H1 (cell line): ENCODE data around the gene COX6A1. TPM values are rescaled to one million over a fixed set of nuclear protein-coding genes. Genes with fewer than 3 reads are reported as not detected.

Experiments used
- CTCF ChIA-PET: fragments of 300-600 bp; sonication (Branson Sonifier 250); formaldehyde crosslinking; loops from one replicate; lab custom pipeline; 2021; ENCODE audit not compliant: partially characterized antibody; lab: Charles Lee
- POLR2A ChIA-PET: fragments of 300-600 bp; sonication (Branson Sonifier 250); formaldehyde crosslinking; loops from one replicate; lab custom pipeline; 2021; ENCODE audit warnings: inconsistent platforms; ENCODE audit not compliant: partially characterized antibody; lab: Charles Lee
- DNase-seq, 2 experiments: peaks; one replicate each; pipeline versions ENCODE4 v3.0.0 to v3.0.0-alpha.2; 2010 to 2022; ENCODE audit warnings: low spot score in 2 of 2, low read depth in 1 of 2, mixed read lengths in 1 of 2
- FAIRE-seq: peaks from 2 replicates; lab custom pipeline; 2011; peaks lifted over from hg19 to GRCh38; lab: Jason Lieb, UNC
- H2AFZ ChIP-seq: 2 replicates; pipeline ENCODE4 v1.8.1; 2012; ENCODE audit warnings: low read length, inconsistent platforms
- H2AK5ac ChIP-seq: 2 replicates; pipeline ENCODE4 v1.6.1; 2013; ENCODE audit warnings: low read depth, low read length
- H2BK120ac ChIP-seq: replicated peaks from 2 replicates; pipeline ENCODE3; 2013; ENCODE audit warnings: low read depth, low read length, inconsistent platforms
- H2BK12ac ChIP-seq: 2 replicates; pipeline ENCODE4 v1.6.1; 2013; ENCODE audit warnings: low read depth, low read length
- H2BK15ac ChIP-seq: 2 replicates; pipeline ENCODE4 v1.6.1; 2013; ENCODE audit warnings: low read length
- H2BK20ac ChIP-seq: 2 replicates; pipeline ENCODE4 v1.6.1; 2013; ENCODE audit warnings: low read length
- H2BK5ac ChIP-seq: 2 replicates; pipeline ENCODE4 v1.6.1; 2013; ENCODE audit warnings: low read depth, low read length
- H3K14ac ChIP-seq: 2 replicates; pipeline ENCODE4 v1.6.1; 2013; ENCODE audit warnings: inconsistent platforms; ENCODE audit not compliant: insufficient read length
- H3K18ac ChIP-seq: 2 replicates; pipeline ENCODE4 v1.6.1; 2013; ENCODE audit warnings: low read length; ENCODE audit errors: extremely low read depth
- H3K23ac ChIP-seq: 2 replicates; pipeline ENCODE4 v1.6.1; 2013; ENCODE audit warnings: inconsistent platforms; ENCODE audit not compliant: insufficient read length
- H3K23me2 ChIP-seq: 2 replicates; pipeline ENCODE4 v1.6.1; 2013; ENCODE audit warnings: low read depth, low read length
- H3K27ac ChIP-seq: 2 replicates; pipeline ENCODE4 v1.6.1; 2011; ENCODE audit warnings: low read depth, low read length, inconsistent platforms
- H3K27me3 ChIP-seq, 4 experiments: replicated peaks in 1 of 4; 1 replicate in 1 of 4; 2 replicates in 3 of 4; pipeline versions ENCODE4 v1.6.1 to v1.8.1; 2011 to 2013; ENCODE audit warnings: low read length in 3 of 4, mild to moderate bottlenecking in 3 of 4, inconsistent platforms in 2 of 4, mixed read lengths in 2 of 4, moderate library complexity in 1 of 4; ENCODE audit not compliant: control insufficient read depth in 3 of 4, insufficient read depth in 3 of 4; ENCODE audit errors: extremely low read depth in 1 of 4
- H3K36me3 ChIP-seq, 4 experiments: 2 replicates each; pipeline versions ENCODE4 v1.6.1 to v1.8.1; 2011 to 2013; ENCODE audit warnings: mild to moderate bottlenecking in 4 of 4, low read length in 3 of 4, moderate library complexity in 2 of 4, control low read depth in 1 of 4, inconsistent platforms in 1 of 4; ENCODE audit not compliant: insufficient read depth in 4 of 4, control insufficient read depth in 2 of 4
- H3K4ac ChIP-seq: replicated peaks from 2 replicates; pipeline ENCODE3; 2013; ENCODE audit warnings: low read length, low read depth, mixed read lengths, inconsistent platforms; ENCODE audit not compliant: insufficient read length
- H3K4me1 ChIP-seq, 4 experiments: replicated peaks in 1 of 4; 1 replicate in 1 of 4; 2 replicates in 3 of 4; pipeline versions ENCODE4 v1.6.1 to v1.8.1; 2011 to 2013; ENCODE audit warnings: low read length in 3 of 4, inconsistent platforms in 2 of 4, mixed read lengths in 1 of 4; ENCODE audit not compliant: insufficient read depth in 4 of 4, control insufficient read depth in 3 of 4
- H3K4me2 ChIP-seq, 2 experiments: 2 replicates each; pipeline versions ENCODE4 v1.6.1 to v1.8.1; 2011 to 2013; ENCODE audit warnings: low read depth in 2 of 2, low read length in 2 of 2, control low read depth in 1 of 2, inconsistent platforms in 1 of 2, mild to moderate bottlenecking in 1 of 2; ENCODE audit not compliant: insufficient read depth in 1 of 2
- H3K4me3 ChIP-seq, 4 experiments: fragments of 200-600, 300-600 bp in 1 of 4; sonication (generic), shearing (Covaris generic), sonication (Bioruptor Twin) in 1 of 4; 2 replicates each; pipeline versions ENCODE4 v1.5.1 to v1.8.1; 2011 to 2016; ENCODE audit warnings: low read length in 4 of 4, low read depth in 3 of 4, control low read depth in 2 of 4, inconsistent platforms in 2 of 4, mild to moderate bottlenecking in 2 of 4, mixed read lengths in 1 of 4, moderate library complexity in 1 of 4; ENCODE audit not compliant: insufficient read depth in 2 of 4; ENCODE audit errors: extremely low read depth in 1 of 4
- H3K56ac ChIP-seq: replicated peaks from 2 replicates; pipeline ENCODE3; 2013; ENCODE audit warnings: low read depth, mild to moderate bottlenecking, mixed read lengths, low read length, inconsistent platforms; ENCODE audit not compliant: insufficient read length
- H3K79me1 ChIP-seq: 2 replicates; pipeline ENCODE4 v1.6.1; 2013; ENCODE audit warnings: low read depth, low read length, control low read depth
- H3K79me2 ChIP-seq, 2 experiments: 2 replicates each; pipeline versions ENCODE4 v1.6.1 to v1.8.1; 2012 to 2013; ENCODE audit warnings: low read length in 2 of 2, mild to moderate bottlenecking in 2 of 2, inconsistent platforms in 1 of 2; ENCODE audit not compliant: insufficient read depth in 2 of 2, control insufficient read depth in 1 of 2
- H3K9ac ChIP-seq, 4 experiments: replicated peaks in 1 of 4; 1 replicate in 1 of 4; 2 replicates in 3 of 4; pipeline versions ENCODE4 v1.6.1 to v1.8.1; 2011 to 2013; ENCODE audit warnings: low read depth in 3 of 4, low read length in 3 of 4, control low read depth in 2 of 4, mild to moderate bottlenecking in 2 of 4, moderate library complexity in 2 of 4, inconsistent platforms in 1 of 4; ENCODE audit errors: extremely low read depth in 1 of 4
- H3K9me3 ChIP-seq, 2 experiments: 2 replicates each; pipeline versions ENCODE4 v1.6.1 to v1.8.1; 2012 to 2013; ENCODE audit warnings: mild to moderate bottlenecking in 2 of 2, moderate library complexity in 2 of 2, control low read depth in 1 of 2, inconsistent platforms in 1 of 2, low read depth in 1 of 2, low read length in 1 of 2, mixed read lengths in 1 of 2; ENCODE audit not compliant: insufficient read depth in 2 of 2
- H4K20me1 ChIP-seq, 2 experiments: replicated peaks in 1 of 2; 2 replicates each; pipeline versions ENCODE3 to v1.8.1; 2011 to 2013; ENCODE audit warnings: inconsistent platforms in 2 of 2, low read length in 2 of 2, mild to moderate bottlenecking in 1 of 2; ENCODE audit not compliant: insufficient read depth in 2 of 2, control insufficient read depth in 1 of 2
- H4K5ac ChIP-seq: 2 replicates; pipeline ENCODE4 v1.6.1; 2013; ENCODE audit warnings: low read length, low read depth, mixed read lengths, inconsistent platforms; ENCODE audit not compliant: insufficient read length
- H4K8ac ChIP-seq: 2 replicates; pipeline ENCODE4 v1.8.0; 2013; ENCODE audit warnings: mild to moderate bottlenecking, moderate library complexity, low read length, inconsistent platforms; ENCODE audit not compliant: insufficient read depth; ENCODE audit errors: extremely low read depth
- H4K91ac ChIP-seq: replicated peaks from 2 replicates; pipeline ENCODE3; 2013; ENCODE audit warnings: low read length, mixed read lengths, inconsistent platforms; ENCODE audit not compliant: insufficient read length
- CHD1 ChIP-seq: IDR thresholded peaks from 2 replicates; pipeline ENCODE4 v1.6.1; 2012; ENCODE audit warnings: low read depth, low read length, improper control_type of control experiment
- CTCF ChIP-seq, 3 experiments: IDR thresholded peaks; 1 replicate in 2 of 3; 2 replicates in 1 of 3; pipeline versions ENCODE4 v1.5.1 to v1.6.1; 2011; ENCODE audit warnings: low read length in 3 of 3, mild to moderate bottlenecking in 3 of 3, inconsistent platforms in 2 of 3, low read depth in 1 of 3, moderate library complexity in 1 of 3; ENCODE audit not compliant: insufficient read depth in 1 of 3; ENCODE audit errors: control extremely low read depth in 1 of 3
- RAD21 ChIP-seq, 2 experiments: IDR thresholded peaks in 1 of 2; conservative IDR thresholded peaks in 1 of 2; 2 replicates each; pipeline ENCODE4 v1.6.1; 2011; ENCODE audit warnings: low read depth in 2 of 2, low read length in 2 of 2, improper control_type of control experiment in 1 of 2, inconsistent platforms in 1 of 2, mild to moderate bottlenecking in 1 of 2, moderate library complexity in 1 of 2
- WGBS, 2 experiments: shearing (Covaris generic) in 1 of 2; methylation state at CpG; one replicate each; pipeline versions ENCODE4 v1.1.6 to v1.1.7; 2013 to 2015; ENCODE audit warnings: low lambda C conversion rate in 2 of 2, mixed read lengths in 2 of 2, inconsistent platforms in 1 of 2, low coverage in 1 of 2, missing lambda C conversion rate in 1 of 2; ENCODE audit not compliant: insufficient replicate concordance in 2 of 2, insufficient coverage in 1 of 2, insufficient read length in 1 of 2; ENCODE audit errors: extremely low coverage in 1 of 2, missing lambda C conversion rate in 1 of 2; 5-methylcytosine and 5-hydroxymethylcytosine counted together
- polyA plus RNA-seq, 7 experiments: library from polyadenylated mRNA; depleted of rRNA in 3 of 7; stranded (reverse) in 5 of 7; unstranded in 2 of 7; fragments of >200 nt in 5 of 7; fragments of 200-250 nt in 2 of 7; gene quantifications; 1 replicate in 5 of 7; 2 replicates in 1 of 7; 4 replicates in 1 of 7; pipeline versions ENCODE4 v1.2.1 to v1.2.3, GENCODE V29; 2011 to 2013; ENCODE audit warnings: missing spikeins in 2 of 7, mixed read lengths in 2 of 7
- total RNA-seq: library from RNA; stranded (reverse); fragmentation: NEBNext Ultra II Directional; extraction: Animal tissue kit (Norgen Biotek cat#: 25700); gene quantifications from 2 replicates; pipeline ENCODE4 v1.2.1, GENCODE V29; 2021

Gene COX6A1
- total and polyA plus RNA-seq, 2 of the 8 experiments (the other 6 are each of a cell fraction or from before 2014, with no cell fraction given), result 437 to 2,792 TPM

DNA sequence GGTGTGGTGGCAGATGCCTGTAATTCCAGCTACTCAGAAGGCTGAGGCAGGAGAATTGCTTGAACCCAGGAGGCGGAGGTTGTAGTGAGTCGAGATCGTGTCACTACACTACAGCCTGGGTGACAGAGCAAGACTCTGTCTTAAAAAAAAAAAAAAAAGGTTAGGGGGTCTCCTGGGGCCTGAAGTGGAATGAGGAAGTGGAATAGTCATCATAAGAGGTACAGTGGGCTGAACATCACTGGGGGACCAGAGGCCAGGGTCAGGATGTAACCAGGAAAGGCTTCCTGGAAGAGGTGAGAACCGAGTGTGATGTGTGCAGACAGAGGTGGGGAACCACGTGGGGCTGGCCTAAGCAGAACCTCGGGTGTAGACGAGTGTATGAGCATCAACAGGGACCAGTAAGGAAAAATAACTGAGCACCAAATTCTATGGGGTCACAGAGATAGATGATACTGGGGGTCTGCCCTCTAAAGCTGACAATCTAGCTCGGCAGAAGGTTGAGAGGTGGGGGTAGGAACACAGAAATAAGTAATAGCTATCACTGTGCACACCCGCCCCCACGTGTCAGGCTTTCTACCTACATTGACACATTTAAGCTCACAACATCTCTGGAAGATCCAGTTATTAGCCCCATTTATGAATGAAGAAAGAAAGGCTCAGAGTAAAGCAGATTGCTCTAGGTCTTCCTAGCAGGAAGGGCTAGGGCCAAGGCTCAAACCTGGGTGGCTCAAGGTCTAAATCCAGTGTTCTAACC, 5.0 kb upstream of the COX6A1 start:
- no peak overlapping the region for H2BK12ac ChIP-seq
- H4K91ac ChIP-seq, result no peak overlapping the region
- no peaks in the 10 kb centered on the region for H3K79me2 ChIP-seq
- POLR2A ChIA-PET, result interaction anchor here (1.2 kb wide), 2 partner anchors 102 to 140 kb away, joined by 3 to 4 read pairs; partner anchors contain the start of gene RNU4-1
- no peaks in the 10 kb centered on the region for H3K79me1 ChIP-seq
- H3K9ac ChIP-seq, result no peak overlapping the region
- H3K14ac ChIP-seq, result no peak overlapping the region
- H2BK20ac ChIP-seq, result no peak overlapping the region
- no peak overlapping the region for H3K4me3 ChIP-seq
- H3K36me3 ChIP-seq, result no peaks in the 10 kb centered on the region
- no peak overlapping the region for H4K5ac ChIP-seq
- H4K8ac ChIP-seq, result no peak overlapping the region
- no peak overlapping the region for H2BK15ac ChIP-seq
- WGBS, 2 experiments, result 91% methylated on average over 10 of the region's 10 CpGs; no CpG with 5 or more reads in 1 of the 2 experiments
- H3K9me3 ChIP-seq, result peaks cover 0 to 3% of the 10 kb centered on the region in 2 experiments; a peak in 1 of 4 replicates
- H3K56ac ChIP-seq, result no peak overlapping the region
- no peak overlapping the region; the same call in 1 of the 2 replicates for H2AFZ ChIP-seq
- peaks cover 0 to 2% (median 0%) of the 10 kb centered on the region in 4 experiments; a peak in 1 of 7 replicates for H3K4me1 ChIP-seq
- CTCF ChIA-PET, result interaction anchor here (1.0 to 13.9 kb wide), 10 partner anchors 11 to 83 kb away, joined by 3 to 310 read pairs (median 9); partner anchors contain the start of gene MSI1
- peak in 1 of 2 experiments; percentile 32; a peak in 1 of 4 replicates for TF ChIP-seq RAD21 (IDR thresholded peaks at IDR 0.05 in 1 of 2, conservative IDR thresholded peaks at IDR 0.05 in 1 of 2; ENCODE audit: low read depth in 2 of 2, low read length in 2 of 2)
- TF ChIP-seq CTCF (IDR thresholded peaks at IDR 0.05; ENCODE audit: control extremely low read depth in 1 of 3, insufficient read depth in 1 of 3, low read depth in 1 of 3, low read length in 3 of 3), result 0 out of 4 replicates have a peak, but pooled peaks of 1 of the 3 experiments have one; percentile 9
- TF ChIP-seq CHD1, result no peak
- DNase-seq (no peak), FAIRE-seq (no peak)
- H3K27me3 ChIP-seq, result no peaks in the 10 kb centered on the region
- no peak overlapping the region for H3K27ac ChIP-seq
- H3K23me2 ChIP-seq, result no peaks in the 10 kb centered on the region; the same call in 1 of the 2 replicates
- H4K20me1 ChIP-seq, result no peaks in the 10 kb centered on the region
- no peak overlapping the region for H2BK120ac ChIP-seq
- H3K4me2 ChIP-seq, result no peak overlapping the region
- no peak overlapping the region for H2AK5ac ChIP-seq
- no peak overlapping the region for H2BK5ac ChIP-seq
- no peak overlapping the region for H3K4ac ChIP-seq
- H3K23ac ChIP-seq, result no peak overlapping the region
- no peak overlapping the region for H3K18ac ChIP-seq
